PFSK-1 (cell line): ENCODE data around the gene CFAP57.

Experiments used
- POLR2AphosphoS5 ChIP-seq: IDR thresholded peaks from 2 replicates; pipeline ENCODE4 v1.6.1; 2012; ENCODE audit warnings: low read depth, mild to moderate bottlenecking, control low read depth, low read length, moderate library complexity
- REST ChIP-seq, 2 experiments: IDR thresholded peaks; 2 replicates each; pipeline versions ENCODE4 v1.6.1 to v1.8.0; 2011 to 2012; ENCODE audit warnings: low read depth in 2 of 2, low read length in 2 of 2, control low read depth in 1 of 2, inconsistent platforms in 1 of 2, mild to moderate bottlenecking in 1 of 2, moderate library complexity in 1 of 2; ENCODE audit not compliant: insufficient read depth in 1 of 2
- SIN3A ChIP-seq: IDR thresholded peaks from 2 replicates; pipeline ENCODE4 v1.6.1; 2012; ENCODE audit warnings: mild to moderate bottlenecking, low read length, moderate library complexity, borderline replicate concordance; ENCODE audit not compliant: insufficient read depth
- TAF1 ChIP-seq: IDR thresholded peaks from 2 replicates; pipeline ENCODE4 v1.6.1; 2012; ENCODE audit warnings: low read length, control low read depth, borderline replicate concordance; ENCODE audit not compliant: insufficient read depth

DNA sequence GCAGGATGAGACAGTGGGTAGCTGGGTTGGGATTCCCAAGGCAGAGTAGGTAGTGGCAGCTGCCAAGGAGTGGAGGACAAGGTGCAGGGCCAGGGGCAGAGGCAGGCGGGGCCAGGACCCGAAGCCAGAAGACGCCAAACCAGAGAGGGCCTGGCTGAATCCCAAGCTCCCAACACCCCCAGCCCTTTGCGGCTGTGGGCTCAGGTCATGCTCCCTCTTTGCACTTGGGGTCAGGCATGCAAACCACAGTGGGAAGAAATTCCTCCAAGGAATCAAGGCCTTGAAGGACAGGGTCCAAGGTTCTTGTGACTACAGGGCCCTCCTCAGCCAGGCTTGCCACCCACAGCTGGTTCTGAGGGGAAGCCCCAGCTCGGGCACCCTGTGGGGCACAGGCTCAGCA is 107.0 kb downstream of the CFAP57 start:
- TF ChIP-seq REST (IDR thresholded peaks at IDR 0.05; ENCODE audit: insufficient read depth in 1 of 2, low read depth in 2 of 2, low read length in 2 of 2), result no peak
- no peak for TF ChIP-seq POLR2AphosphoS5
- TF ChIP-seq TAF1, result no peak
- TF ChIP-seq SIN3A, result no peak
